PFSK-1 (cell line): Measurements from ENCODE around the gene PDS5B.

ENCODE experiments used
- FOXP2 ChIP-seq: optimal IDR thresholded peaks from 2 replicates; pipeline ENCODE3; 2011; ENCODE audit warnings: borderline replicate concordance, control low read depth, inconsistent platforms; ENCODE audit not compliant: insufficient read depth; ENCODE audit errors: extremely low read length, extremely low read depth
- POLR2AphosphoS5 ChIP-seq: IDR thresholded peaks from 2 replicates; pipeline ENCODE4 v1.6.1; 2012; ENCODE audit warnings: low read depth, mild to moderate bottlenecking, control low read depth, low read length, moderate library complexity
- SIN3A ChIP-seq: IDR thresholded peaks from 2 replicates; pipeline ENCODE4 v1.6.1; 2012; ENCODE audit warnings: mild to moderate bottlenecking, low read length, moderate library complexity, borderline replicate concordance; ENCODE audit not compliant: insufficient read depth
- TAF1 ChIP-seq: IDR thresholded peaks from 2 replicates; pipeline ENCODE4 v1.6.1; 2012; ENCODE audit warnings: low read length, control low read depth, borderline replicate concordance; ENCODE audit not compliant: insufficient read depth
- TF ChIP-seq, protein P1 (sequence below), 2 experiments: IDR thresholded peaks; 2 replicates each; pipeline versions ENCODE4 v1.6.1 to v1.8.0; 2011 to 2012; ENCODE audit warnings: low read depth in 2 of 2, low read length in 2 of 2, control low read depth in 1 of 2, inconsistent platforms in 1 of 2, mild to moderate bottlenecking in 1 of 2, moderate library complexity in 1 of 2; ENCODE audit not compliant: insufficient read depth in 1 of 2

PDS5B gene

DNA sequence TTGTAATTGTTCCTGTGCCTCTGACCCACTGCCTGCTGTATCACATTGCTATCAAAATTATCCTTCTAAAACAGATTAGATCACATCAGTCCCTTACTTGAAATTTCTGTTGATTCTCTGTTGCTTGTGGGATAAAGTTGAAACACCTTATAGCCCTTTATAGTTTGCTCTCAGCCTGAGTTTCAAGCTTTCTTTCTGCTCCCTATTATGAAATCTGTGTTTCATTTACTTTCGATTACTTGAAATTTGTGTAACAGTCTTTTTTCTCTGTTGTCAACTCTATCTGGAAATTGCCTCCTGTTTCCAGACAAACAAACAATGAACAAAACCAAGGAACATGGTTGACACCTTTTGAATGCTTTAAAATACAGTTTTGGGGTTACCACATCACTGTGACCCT lies 167.9 kb downstream of the PDS5B start:
- no peak for TF ChIP-seq SIN3A
- TF ChIP-seq FOXP2, result no peak
- TF ChIP-seq, protein P1, sequence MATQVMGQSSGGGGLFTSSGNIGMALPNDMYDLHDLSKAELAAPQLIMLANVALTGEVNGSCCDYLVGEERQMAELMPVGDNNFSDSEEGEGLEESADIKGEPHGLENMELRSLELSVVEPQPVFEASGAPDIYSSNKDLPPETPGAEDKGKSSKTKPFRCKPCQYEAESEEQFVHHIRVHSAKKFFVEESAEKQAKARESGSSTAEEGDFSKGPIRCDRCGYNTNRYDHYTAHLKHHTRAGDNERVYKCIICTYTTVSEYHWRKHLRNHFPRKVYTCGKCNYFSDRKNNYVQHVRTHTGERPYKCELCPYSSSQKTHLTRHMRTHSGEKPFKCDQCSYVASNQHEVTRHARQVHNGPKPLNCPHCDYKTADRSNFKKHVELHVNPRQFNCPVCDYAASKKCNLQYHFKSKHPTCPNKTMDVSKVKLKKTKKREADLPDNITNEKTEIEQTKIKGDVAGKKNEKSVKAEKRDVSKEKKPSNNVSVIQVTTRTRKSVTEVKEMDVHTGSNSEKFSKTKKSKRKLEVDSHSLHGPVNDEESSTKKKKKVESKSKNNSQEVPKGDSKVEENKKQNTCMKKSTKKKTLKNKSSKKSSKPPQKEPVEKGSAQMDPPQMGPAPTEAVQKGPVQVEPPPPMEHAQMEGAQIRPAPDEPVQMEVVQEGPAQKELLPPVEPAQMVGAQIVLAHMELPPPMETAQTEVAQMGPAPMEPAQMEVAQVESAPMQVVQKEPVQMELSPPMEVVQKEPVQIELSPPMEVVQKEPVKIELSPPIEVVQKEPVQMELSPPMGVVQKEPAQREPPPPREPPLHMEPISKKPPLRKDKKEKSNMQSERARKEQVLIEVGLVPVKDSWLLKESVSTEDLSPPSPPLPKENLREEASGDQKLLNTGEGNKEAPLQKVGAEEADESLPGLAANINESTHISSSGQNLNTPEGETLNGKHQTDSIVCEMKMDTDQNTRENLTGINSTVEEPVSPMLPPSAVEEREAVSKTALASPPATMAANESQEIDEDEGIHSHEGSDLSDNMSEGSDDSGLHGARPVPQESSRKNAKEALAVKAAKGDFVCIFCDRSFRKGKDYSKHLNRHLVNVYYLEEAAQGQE (IDR thresholded peaks at IDR 0.05; ENCODE audit: insufficient read depth in 1 of 2, low read depth in 2 of 2, low read length in 2 of 2), result no peak
- TF ChIP-seq TAF1, result no peak
- no peak for TF ChIP-seq POLR2AphosphoS5

- TF ChIP-seq POLR2AphosphoS5, result no peak
- no peak for TF ChIP-seq SIN3A
- no peak for TF ChIP-seq FOXP2
- no peak for TF ChIP-seq TAF1
- TF ChIP-seq, protein P1 (IDR thresholded peaks at IDR 0.05; ENCODE audit: insufficient read depth in 1 of 2, low read depth in 2 of 2, low read length in 2 of 2), result no peak
These were observed 172.9 kb downstream of the PDS5B start for GRCh38 chr13:32759152-32759551.

GRCh38 chr13:32761472-32761871 lies 175.2 kb downstream of the PDS5B start:
- no peak for TF ChIP-seq TAF1
- TF ChIP-seq FOXP2, result no peak
- TF ChIP-seq, protein P1 (IDR thresholded peaks at IDR 0.05; ENCODE audit: insufficient read depth in 1 of 2, low read depth in 2 of 2, low read length in 2 of 2), result no peak
- TF ChIP-seq SIN3A, result no peak
- TF ChIP-seq POLR2AphosphoS5, result no peak

- TF ChIP-seq POLR2AphosphoS5 (no peak), TAF1 (no peak), SIN3A (no peak), FOXP2 (no peak)
- TF ChIP-seq, protein P1 (IDR thresholded peaks at IDR 0.05; ENCODE audit: insufficient read depth in 1 of 2, low read depth in 2 of 2, low read length in 2 of 2), result no peak
These were observed 192.9 kb downstream of the PDS5B start for GRCh38 chr13:32779119-32779518.

GRCh38 chr13:32781906-32782305 lies 195.7 kb downstream of the PDS5B start:
- no peak for TF ChIP-seq SIN3A

- no peak for TF ChIP-seq SIN3A
- TF ChIP-seq POLR2AphosphoS5, result no peak
- TF ChIP-seq, protein P1 (IDR thresholded peaks at IDR 0.05; ENCODE audit: insufficient read depth in 1 of 2, low read depth in 2 of 2, low read length in 2 of 2), result no peak
- no peak for TF ChIP-seq FOXP2
- no peak for TF ChIP-seq TAF1
These were observed 196.8 kb downstream of the PDS5B start for GRCh38 chr13:32783067-32783466.
